SU-DHL-6 (cell line): Measurements from ENCODE around the gene GALR1.

Experiments used
- CTCF ChIP-seq: fragments of 200-600 bp; sonication (generic); IDR thresholded peaks from one replicate; pipeline ENCODE4 v1.5.1; 2017; ENCODE audit warnings: antibody characterized with exemption, mild to moderate bottlenecking, low read length, moderate library complexity; ENCODE audit not compliant: insufficient read depth, poor library complexity, severe bottlenecking
- EZH2phosphoT487 ChIP-seq: fragments of 200-600 bp; sonication (generic), shearing (Covaris generic); conservative IDR thresholded peaks from 2 replicates; pipeline ENCODE4 v1.6.1; 2018; ENCODE audit warnings: mild to moderate bottlenecking, antibody characterized with exemption, low read length, moderate library complexity, mixed read lengths

- TF ChIP-seq CTCF (no peak), EZH2phosphoT487 (no peak)
These were observed 45.8 kb upstream of the GALR1 start for GRCh38 chr18:77203851-77204250.
